ENCODE results near the gene TULP3.
A peak's percentile ranks its signal among the peaks of the same experiment; 100 is the strongest.

The TULP3 gene

DNA sequence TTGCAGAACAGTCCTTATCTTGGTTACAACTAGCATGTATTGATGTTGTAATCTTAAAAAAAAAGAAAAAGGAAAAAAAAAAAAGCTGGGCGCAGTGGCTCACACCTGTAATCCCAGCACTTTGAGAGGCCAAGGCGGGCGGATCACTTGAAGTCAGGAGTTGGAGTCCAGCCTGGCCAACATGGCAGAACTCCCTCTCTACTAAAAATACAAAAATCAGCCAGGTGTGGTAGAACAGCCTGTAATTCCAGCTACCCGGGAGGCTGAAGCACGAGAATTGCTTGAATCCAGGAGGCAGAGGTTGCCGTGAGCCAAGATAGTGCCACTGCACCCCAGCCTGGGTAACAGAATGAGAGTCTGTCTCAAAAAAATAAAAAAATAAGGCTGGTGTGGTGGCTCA is 42.9 kb downstream of the TULP3 start:
- DNase-seq, result no peak

- no peak for DNase-seq
Observed at GRCh38 chr12:2934371-2934770, 43.7 kb downstream of the TULP3 start.

- no peak for DNase-seq
Observed at GRCh38 chr12:2936301-2936700, 45.6 kb downstream of the TULP3 start.

DNA sequence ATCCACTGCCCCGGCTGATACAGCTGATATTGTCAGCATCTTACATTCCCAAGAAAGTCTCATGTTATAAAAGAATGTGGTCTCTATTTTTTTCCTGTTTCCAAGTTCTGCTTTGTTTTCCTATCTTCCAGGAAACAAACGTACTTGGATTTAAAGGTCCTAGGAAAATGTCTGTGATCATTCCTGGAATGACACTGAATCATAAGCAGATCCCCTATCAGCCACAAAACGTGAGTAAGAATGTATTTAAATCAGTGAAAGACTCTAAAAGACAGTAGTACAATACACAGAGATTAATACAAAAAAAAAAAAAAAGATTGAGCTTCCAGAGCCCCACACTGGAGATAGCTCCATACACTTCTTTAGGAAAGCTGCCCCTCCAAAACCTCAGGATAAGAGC is 46.8 kb downstream of the TULP3 start:
- no peak for DNase-seq

- no peak for DNase-seq
Observed at GRCh38 chr12:2939191-2939590, 48.5 kb downstream of the TULP3 start.

DNA sequence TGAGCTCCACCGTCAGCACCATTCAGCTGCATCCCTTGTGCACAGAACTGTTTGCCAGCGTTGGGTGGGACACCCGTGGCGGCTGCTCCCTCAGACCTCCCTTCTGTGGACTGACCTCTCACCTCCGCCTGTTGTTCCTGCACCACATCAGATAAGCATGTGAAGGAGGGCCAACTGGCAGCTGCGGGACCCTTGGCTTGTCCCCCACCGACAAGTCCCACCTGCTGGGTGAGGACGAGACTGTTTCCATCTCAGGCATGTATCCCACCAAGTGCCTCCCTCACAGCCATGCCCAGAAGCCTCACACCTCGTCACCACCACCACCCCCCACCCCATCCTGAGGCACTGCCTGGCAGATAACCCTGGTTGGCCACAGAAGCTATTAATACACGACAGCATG is 49.9 kb downstream of the TULP3 start:
- no peak for DNase-seq

GRCh38 chr12:2941524-2941923 is 50.8 kb downstream of the TULP3 start:
- DNase-seq, result no peak

- peak; percentile 55 for DNase-seq
Observed at GRCh38 chr12:2944401-2945047, 53.8 kb downstream of the TULP3 start.

GRCh38 chr12:2949411-2949810 is 58.7 kb downstream of the TULP3 start:
- no peak for DNase-seq

GRCh38 chr12:2955888-2956287 is 65.2 kb downstream of the TULP3 start:
- no peak for DNase-seq

GRCh38 chr12:2957816-2958431 is 67.2 kb downstream of the TULP3 start:
- no peak for DNase-seq

DNA sequence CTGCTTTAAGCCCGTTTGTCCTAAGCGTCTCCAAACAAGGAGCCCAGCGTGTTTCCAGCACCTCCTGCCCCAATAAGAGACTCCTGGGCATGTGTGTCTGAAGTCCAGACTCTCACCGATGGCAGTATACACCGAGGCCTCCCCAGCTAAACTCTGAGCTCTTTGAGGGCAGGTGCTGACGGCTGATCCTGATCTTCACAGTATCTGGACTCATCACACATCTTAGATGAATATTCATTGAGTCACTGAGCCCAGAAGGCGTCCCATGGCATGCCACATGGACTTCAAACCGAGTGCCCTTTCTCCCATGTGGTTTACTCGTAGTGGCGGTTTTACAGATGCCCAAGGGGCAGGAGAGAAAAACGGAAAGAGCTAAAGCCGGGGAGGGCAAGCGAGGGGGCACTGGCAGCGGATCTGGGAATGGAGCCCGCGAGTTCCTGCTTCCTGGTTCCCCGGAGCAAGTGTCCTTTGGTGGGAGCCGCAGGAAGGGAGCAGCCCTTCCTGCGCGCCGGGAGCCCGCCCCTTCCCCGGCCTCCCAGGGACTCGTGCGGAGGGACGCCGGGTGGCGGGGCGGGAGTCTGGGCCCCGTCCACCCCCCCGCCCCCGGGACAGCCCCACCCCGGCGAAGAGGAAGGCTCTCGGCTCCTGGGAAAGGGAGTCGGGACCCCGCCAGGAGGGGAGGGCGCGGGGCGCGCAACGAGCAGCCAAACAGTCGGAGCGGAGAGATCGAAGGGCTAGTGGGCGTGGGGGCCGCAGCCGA is 67.9 kb downstream of the TULP3 start:
- DNase-seq, result no peak

- DNase-seq, result no peak
Observed at GRCh38 chr12:2959192-2959504, 68.5 kb downstream of the TULP3 start, which contains the start of gene TEAD4. Gene TEAD4, plus strand, starts transcription at chr12:2959397.

DNA sequence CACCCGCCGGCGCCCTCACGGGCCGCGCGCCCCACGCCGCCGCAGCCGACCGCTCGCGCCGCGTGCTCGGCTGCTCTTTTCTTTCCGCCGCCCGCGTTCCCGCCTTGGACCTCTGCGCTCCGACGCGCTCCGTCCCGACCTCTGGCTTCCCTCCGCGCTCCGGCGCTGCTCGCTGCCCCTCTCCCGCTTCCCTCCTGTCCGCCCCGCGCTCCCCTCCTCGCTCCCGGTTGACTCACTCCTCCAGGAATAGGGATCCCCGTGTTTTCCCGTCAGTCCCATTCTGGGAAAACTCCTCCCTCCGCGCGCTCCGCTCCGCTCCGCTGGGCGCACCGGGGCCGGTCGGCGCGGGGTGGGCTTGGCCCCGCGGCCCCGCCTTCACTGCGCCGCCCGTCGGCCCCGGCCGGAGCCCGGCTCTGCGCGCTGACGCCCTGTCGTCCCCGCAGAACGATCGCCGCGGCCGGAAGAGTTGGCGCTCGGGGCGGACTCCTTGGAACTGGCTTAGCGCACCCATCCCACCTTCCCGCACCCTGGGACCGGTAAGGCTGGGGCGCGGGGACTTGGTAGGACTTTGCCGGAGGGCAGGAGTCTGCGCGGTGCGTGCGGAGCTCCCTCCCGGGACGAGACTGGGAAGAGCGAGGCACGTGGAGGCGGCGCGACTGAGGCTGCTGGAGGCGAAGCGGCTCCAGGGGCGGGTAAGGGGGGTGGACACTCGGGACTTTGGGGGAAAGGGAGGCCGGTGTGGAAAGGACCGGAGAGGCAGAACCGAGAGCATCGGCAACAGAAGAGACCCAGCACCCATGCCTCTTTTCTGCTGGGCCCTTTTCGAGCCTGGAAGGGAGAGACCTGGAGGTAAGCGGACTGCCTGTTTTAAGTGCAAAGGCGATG is 69.1 kb downstream of the TULP3 start:
- DNase-seq, result no peak

DNA sequence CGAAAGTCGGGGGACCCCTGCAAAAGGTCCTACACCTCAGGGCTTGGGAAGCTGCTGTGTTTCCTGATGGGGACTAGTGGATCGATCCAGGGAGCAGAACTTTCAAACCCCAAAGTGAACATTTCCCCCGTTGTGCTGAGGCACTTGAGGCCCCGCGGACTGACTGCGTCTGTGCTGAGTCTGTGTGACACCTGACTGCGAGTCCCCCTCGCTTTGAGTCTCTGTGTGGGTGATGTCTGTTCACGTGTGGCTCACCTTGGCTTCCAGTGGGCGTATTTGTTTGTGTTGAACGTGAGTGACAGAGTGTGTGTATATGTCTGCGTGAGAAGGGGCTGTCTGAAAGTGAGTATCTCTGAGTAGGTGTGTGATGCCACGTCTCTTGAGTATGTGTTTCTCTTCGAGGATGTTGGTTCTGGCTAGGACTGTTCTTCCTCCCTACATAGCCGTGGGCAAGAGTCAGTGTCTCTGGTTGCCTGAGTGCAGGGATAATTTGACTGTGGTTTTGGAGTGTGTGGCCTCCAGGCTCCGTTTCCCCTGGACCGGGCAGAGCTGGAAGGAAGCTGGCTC is 69.8 kb downstream of the TULP3 start:
- DNase-seq, result no peak

DNA sequence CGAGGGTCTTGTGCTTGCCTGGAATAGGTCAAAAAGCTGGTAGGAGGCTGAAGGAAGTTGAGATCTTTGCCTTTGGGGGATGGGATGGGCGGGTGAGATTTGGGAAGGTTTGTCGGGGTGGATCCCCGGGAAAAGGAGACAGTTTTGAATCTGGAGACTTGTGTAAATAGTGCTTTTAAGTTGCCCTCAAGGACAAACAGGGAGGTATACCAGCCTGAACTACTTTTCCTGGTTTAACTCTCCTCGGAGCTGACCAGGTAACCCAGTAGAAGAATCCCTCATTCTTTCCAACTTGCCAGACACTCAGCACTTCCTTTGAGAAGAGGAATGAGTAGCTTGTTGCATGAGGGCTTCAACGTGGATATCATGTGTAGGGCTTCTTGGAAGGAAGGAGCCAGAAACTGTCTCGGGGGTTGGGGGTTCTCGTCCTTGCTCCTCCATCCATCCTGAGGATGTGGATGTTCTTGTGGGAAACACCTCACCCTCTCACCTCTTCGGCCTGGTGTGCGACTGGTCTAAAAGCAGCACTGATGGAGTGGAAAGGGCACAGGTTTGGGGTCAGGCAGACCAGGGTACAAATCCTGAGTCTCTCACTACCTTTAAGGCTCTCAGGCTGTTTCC is 70.4 kb downstream of the TULP3 start:
- no peak for DNase-seq

- DNase-seq, result no peak
Observed at GRCh38 chr12:2961705-2962104, 71.0 kb downstream of the TULP3 start.

DNA sequence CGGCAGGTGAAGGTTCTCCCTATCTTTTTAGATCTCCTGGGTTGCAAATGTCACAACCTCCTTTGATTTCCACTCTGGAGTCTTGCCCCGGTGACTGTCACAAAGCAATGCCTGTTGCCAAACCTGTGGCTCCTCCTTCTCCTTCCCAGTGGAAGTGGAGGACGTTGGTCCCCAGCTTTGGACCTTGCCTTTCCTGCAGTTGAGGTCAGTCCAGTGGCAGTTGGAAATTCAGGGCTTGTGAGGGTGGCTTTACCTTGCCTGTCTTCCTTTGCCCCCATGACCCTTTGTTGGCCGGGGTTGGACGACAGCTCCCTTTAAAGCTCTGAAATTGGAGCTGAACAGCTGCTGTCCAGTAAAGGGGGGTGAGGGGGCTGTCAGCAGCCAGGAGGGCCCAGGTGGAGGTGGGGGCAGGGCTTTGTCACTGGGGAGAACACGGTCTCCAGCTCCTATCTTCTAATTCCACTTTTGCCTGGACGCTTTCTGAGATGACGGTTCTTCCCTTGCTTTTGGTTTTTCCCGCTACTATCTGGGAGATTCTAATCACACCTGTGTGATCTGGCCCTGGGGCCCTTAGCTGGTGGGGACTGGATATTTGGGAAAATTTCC is 72.6 kb downstream of the TULP3 start:
- DNase-seq, result no peak

GRCh38 chr12:2963760-2964292 is 73.1 kb downstream of the TULP3 start:
- DNase-seq, result no peak

DNA sequence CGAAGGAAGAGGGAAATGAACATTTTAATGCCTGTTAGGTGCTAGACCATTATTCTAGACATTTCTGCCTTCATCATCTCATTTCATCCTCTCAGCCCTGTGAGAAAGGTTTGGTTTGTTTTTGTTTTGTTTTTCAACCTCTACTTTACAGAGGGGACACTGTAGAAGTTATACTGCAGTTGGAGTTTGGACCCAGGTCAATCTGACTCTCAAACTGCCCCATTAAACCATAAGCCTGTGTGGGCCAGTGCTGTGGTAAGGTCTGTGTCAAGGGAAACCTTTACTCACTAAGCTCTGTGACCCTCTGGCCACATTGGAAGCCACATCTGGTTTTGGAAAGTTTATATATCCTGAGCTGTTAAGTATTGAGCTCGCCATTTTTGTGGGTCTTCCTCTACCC is 77.0 kb downstream of the TULP3 start:
- no peak for DNase-seq

- no peak for DNase-seq
Observed at GRCh38 chr12:2970744-2971143, 80.1 kb downstream of the TULP3 start.

DNA sequence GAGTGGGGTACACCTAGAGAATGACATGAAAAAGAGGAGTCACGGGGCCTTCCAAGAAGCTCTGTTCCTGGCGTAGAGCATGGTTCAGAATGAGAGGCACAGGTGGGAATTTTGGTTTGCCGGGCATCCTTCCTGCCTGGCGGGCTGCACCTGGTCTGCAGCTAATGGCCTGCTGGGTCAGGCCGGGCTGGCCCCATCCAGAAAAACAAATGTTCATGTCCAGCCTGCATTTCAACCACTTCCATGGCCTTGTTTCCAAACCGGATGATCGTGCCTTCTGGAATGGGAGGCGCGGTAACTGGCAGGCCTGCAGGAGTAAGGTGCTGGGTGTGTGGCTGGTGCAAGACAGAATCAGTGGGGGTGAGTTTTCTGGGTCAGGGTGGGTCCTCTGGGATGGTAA is 82.9 kb downstream of the TULP3 start:
- DNase-seq, result no peak

Data from activated T-cell treated with anti-CD3 and anti-CD28 coated beads, Interleukin-2, amount 50 U/mL, for 1 hour (primary cell).